Activated T-cell treated with anti-CD3 and anti-CD28 coated beads for 1 hour (primary cell): ENCODE results near the gene ARAP3.

Experiments
- DNase-seq: peaks from one replicate; pipeline ENCODE4 v3.0.0-alpha.2; 2020; ENCODE audit warnings: low read depth

ARAP3 gene

GRCh38 chr5:141639357-141640050 lies 42.5 kb downstream of the ARAP3 start:
- DNase-seq, result no peak

- DNase-seq, result no peak
Measured at GRCh38 chr5:141638771-141639170, 43.3 kb downstream of the ARAP3 start.

GRCh38 chr5:141637767-141638419 lies 44.1 kb downstream of the ARAP3 start:
- peak; percentile 36 for DNase-seq

- peak; percentile 40 for DNase-seq
Measured at GRCh38 chr5:141637123-141637766, 44.8 kb downstream of the ARAP3 start.

DNA sequence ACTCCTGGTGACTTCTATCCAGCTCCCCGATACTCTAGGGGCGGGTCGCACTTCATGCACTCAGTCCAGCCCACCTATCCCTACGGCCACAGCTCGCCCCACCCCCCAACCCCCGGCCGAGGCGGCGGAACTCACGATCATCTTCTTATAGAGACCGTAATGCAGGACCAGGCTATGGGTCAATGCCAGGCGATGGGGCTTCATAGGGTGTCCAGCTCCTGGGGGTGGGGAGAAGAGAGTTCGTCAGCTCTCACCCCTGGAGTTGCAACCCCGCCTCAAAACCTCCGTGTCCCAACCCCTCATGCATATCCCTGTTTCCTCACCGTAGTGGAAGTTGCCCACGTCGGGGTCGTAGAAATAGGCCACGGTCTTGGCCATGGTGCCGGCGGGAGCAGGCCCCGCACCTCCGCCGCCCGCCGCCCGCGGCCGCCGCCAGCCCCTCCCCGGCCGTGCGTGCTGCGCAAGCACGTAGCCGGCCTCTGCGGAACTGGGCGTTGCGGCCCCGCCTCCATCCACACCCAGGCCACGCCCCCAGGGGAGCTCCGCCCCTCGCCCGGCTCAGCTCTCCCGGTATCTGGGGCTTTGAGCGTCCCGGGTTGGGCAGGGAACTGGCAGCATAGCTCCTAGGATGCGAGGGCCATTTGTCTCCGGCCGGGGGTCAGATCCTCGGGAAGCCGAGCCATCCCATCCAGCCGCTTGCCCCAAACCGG lies 45.5 kb downstream of the ARAP3 start, which contains the start of the genes HDAC3 and RELL2:
HDAC3 (minus strand) TSS at position 437 of the 710 bp plus-strand sequence; CDS start at position 378, 59 bp downstream.
RELL2 (plus strand) TSS at position 585 of the 710 bp plus-strand sequence. CDS start 1,229 bp downstream, outside the sequence.
- DNase-seq, result peak; percentile 93

GRCh38 chr5:141636106-141636412 lies 46.0 kb downstream of the ARAP3 start:
- DNase-seq, result no peak

DNA sequence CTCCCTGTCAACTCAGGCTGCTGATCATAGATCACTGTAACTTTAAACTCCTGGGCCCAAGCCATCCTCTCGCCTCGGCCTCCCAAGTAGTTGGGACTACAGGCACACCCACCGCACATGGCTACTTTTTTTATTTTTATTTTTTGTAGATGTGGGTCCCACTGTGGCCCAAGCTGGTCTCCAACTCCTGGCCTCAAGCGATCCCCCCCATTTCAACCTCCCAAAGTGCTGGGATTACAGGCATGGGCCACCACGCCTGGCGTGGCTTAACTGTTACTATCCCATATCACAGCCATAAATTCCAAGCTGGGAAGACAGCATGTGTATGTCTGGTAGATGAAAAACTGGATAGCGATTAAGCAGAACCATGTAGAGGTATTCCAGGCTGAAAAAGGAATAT lies 46.4 kb downstream of the ARAP3 start:
- DNase-seq, result no peak

GRCh38 chr5:141634720-141635119 lies 47.3 kb downstream of the ARAP3 start:
- DNase-seq, result no peak

GRCh38 chr5:141633871-141634561 lies 48.0 kb downstream of the ARAP3 start:
- DNase-seq, result no peak

GRCh38 chr5:141632650-141633049 lies 49.4 kb downstream of the ARAP3 start:
- no peak for DNase-seq

DNA sequence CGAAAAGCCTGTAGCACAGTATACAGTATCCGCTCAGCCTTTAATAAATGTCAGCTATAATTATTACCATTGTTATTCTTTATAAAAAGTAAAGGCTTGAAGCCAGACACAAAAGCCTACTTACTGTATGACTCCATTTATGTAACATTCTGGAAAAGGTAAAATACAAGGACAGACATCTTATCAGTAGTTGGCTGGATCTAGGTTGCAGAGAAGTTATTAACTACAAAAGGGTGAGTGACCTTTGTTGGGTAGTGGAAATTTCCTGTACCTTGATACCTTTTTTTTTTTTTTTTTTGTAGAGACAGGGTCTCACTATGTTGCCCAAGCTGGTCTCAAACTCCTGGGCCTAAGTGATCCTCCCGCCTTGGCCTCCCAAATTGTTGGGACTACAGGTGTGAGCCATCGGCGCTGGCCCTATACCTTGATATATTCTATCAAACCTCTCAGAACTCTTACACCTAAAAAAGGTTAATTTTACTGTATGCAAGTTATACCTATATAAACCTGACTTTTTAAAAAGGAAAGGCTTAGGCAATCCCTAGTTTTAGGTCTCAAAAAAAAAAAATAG lies 51.4 kb downstream of the ARAP3 start:
- no peak for DNase-seq

DNA sequence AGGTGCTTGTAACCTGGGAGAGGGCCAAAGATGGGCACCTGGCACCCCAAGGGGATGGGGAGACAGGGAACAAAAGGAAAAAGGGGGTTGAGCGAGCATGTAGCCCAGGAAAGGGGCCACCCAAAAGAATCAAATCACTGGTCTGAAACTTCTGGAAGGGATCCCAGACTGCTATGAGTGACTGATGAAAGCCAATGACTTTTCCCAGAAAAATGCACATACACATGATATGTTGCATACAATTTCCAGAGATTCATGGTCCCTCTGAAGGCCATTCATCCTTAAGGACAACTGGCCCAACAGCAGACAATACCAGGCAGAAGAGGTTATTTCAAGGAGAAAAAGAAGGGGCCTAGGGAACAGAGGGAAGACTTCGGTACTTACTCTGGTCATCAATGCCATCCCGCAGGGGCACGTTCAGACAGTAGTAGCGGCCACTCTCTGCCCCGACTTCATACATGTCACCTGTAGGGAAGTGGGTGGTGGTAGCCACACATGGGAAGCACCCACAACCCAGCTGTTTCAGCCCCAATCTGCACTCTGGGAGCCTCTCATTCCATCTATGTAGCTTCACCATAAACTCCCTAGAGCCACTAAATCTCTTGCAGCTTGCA lies 53.7 kb downstream of the ARAP3 start:
- DNase-seq, result no peak

- DNase-seq, result no peak
Measured at GRCh38 chr5:141623611-141624010, 58.4 kb downstream of the ARAP3 start.

DNA sequence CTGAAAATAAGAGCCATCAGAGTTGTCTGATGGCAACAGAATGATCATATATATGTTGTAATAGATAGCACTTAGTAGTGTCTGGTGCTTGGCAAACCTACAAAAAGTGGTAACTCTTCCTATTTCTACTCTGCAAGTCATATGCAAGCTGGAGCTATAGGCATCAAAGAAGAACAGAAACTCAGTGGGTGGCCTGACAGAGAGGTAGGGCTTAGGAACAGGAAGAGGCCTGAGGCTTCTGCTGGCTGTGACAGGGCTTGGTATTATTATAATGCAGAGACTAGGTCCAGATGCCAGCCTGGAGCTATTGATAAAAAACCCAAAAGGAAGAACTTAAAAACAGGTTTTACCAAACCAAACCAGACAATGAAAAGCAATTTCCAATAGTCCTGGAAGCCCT lies 58.8 kb downstream of the ARAP3 start:
- DNase-seq, result no peak

- DNase-seq, result peak; percentile 98
Measured at GRCh38 chr5:141618804-141619554, 63.1 kb downstream of the ARAP3 start, which contains the start of gene DIAPH1. TSS of gene DIAPH1 (minus strand) at chr5:141619000. CDS start at chr5:141618914, 86 bp downstream.

DNA sequence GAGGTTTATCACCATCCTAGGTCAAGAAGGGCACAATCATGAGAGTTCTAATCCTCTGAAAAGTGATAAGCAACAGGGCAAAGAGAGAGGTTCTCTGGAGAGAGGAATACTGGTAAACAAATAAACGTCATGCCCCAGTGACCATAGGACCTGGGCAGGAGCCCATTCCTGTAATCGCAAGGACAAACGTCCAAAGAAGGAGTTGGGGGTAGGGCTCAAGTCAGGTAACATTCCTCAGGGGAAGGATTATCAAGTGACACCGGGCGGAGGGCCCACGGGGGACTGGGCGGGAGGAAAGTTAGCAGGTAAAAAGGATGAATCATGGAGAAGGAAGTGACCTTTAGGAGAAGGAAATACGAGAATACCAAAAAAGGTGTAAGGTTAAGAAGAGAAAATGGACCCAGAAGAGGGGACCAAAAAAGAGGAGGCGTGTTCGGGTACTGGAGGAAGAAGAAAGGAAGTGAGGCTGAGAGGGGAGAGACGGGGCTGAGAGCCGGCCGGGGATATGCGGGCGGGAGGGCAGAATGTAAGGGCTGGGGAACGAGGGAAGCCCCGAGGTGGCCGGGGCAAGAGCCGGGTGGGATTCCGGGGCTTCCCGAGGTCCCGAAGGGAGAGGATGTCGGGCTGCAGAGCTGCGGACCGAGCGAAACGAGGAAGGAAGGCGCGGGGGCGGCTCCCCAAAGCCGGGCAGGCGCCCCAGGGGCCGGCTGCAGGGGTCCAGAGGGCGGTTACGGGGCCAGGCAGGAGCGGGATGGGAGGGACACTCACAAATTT lies 63.8 kb downstream of the ARAP3 start:
- DNase-seq, result peak; percentile 35

DNA sequence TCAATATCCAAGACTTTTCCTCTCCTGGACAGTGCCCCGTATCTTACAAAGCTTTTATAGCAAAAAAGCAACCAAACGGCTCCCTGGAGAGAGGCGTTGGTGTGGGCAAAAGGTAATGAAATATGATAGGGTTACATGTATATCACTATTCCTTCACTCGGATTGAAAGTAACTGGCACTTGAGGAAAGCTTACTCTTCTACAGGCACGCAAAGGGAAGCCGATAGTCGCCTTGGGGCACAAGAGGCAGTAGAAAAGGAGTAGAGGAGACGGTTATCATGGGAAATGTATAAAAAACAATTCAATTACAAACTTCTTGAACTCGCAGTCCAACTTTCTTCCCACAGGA lies 64.4 kb downstream of the ARAP3 start:
- DNase-seq, result no peak

DNA sequence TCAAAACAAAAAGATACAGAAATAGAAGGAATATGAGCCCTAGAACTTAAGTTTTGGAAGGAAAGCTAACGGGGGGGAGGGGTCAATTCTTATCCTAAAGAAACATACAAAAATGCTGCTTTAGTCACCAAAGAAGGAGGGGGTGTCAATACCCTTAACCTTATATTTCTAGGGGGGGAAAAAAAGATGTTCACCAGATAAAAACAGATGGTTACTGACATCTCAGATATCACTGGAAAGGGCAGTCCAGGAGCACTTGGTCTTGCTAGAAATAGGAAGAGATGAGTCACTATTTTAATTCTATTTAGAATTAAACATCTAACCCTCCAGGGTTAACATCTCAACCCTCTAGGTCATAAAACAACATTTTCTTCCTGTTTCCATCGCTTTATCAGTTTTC lies 64.9 kb downstream of the ARAP3 start:
- no peak for DNase-seq

GRCh38 chr5:141615991-141616720 lies 65.9 kb downstream of the ARAP3 start:
- no peak for DNase-seq
